ENCODE data around the gene EIF2D.

EIF2D gene

DNA sequence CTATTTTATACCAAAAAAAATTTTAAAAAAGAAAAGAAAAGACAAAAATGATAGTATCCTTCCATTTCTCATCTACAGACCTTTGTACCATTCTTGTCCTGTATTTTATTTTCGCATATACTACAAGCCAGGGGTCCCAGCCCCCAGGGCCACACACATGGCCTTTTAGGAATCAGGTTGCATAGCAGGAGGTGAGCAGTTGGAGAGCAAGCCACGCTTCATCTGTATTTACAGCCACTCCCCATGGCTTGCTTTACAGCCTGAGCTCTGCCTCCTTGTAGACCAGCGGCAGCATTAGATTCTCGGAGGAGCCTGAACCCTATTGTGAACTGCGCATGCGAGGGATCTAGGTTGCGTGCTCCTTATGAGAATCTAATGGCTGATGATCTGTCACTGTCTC is 65.2 kb downstream of the EIF2D start:
- no peak for DNase-seq
- TF ChIP-seq, protein P1, sequence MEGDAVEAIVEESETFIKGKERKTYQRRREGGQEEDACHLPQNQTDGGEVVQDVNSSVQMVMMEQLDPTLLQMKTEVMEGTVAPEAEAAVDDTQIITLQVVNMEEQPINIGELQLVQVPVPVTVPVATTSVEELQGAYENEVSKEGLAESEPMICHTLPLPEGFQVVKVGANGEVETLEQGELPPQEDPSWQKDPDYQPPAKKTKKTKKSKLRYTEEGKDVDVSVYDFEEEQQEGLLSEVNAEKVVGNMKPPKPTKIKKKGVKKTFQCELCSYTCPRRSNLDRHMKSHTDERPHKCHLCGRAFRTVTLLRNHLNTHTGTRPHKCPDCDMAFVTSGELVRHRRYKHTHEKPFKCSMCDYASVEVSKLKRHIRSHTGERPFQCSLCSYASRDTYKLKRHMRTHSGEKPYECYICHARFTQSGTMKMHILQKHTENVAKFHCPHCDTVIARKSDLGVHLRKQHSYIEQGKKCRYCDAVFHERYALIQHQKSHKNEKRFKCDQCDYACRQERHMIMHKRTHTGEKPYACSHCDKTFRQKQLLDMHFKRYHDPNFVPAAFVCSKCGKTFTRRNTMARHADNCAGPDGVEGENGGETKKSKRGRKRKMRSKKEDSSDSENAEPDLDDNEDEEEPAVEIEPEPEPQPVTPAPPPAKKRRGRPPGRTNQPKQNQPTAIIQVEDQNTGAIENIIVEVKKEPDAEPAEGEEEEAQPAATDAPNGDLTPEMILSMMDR (IDR thresholded peaks at IDR 0.05), result no peak
- Mint-ChIP-seq H3K27ac (no peak overlapping the region), H3K4me3 (no peak overlapping the region), H3K9me3 (peaks cover 4% of the 10 kb centered on the region), H3K27me3 (ENCODE audit: low read depth, poor library complexity) (peaks cover 11% of the 10 kb centered on the region), H3K36me3 (ENCODE audit: low read depth) (no peaks in the 10 kb centered on the region), H3K4me1 (peaks cover 18% of the 10 kb centered on the region)

DNA sequence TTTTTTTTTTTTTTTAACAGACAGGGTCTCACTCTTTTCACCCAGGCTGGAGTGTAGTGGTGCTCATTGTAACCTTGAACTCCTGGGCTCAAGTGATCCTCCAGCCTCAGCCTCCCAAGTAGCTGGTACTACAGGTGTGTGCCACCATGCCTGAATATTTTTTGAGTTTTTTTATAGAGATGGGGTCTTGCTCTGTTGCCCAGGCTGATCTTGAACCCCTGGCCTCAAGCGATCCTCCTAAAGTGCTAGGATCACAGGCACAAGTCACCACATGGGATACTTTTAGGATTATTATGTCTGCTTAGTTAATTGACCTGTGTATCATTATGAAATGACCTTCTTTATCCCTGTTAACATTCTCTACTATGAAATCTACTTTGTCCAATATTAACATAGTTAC is 66.9 kb downstream of the EIF2D start:
- Mint-ChIP-seq H3K4me3 (no peak overlapping the region), H3K27me3 (ENCODE audit: low read depth, poor library complexity) (peaks cover 12% of the 10 kb centered on the region), H3K27ac (no peak overlapping the region), H3K9me3 (peaks cover 4% of the 10 kb centered on the region), H3K36me3 (ENCODE audit: low read depth) (no peaks in the 10 kb centered on the region), H3K4me1 (peaks cover 22% of the 10 kb centered on the region)
- TF ChIP-seq, protein P1 (IDR thresholded peaks at IDR 0.05), result no peak
- no peak for DNase-seq

DNA sequence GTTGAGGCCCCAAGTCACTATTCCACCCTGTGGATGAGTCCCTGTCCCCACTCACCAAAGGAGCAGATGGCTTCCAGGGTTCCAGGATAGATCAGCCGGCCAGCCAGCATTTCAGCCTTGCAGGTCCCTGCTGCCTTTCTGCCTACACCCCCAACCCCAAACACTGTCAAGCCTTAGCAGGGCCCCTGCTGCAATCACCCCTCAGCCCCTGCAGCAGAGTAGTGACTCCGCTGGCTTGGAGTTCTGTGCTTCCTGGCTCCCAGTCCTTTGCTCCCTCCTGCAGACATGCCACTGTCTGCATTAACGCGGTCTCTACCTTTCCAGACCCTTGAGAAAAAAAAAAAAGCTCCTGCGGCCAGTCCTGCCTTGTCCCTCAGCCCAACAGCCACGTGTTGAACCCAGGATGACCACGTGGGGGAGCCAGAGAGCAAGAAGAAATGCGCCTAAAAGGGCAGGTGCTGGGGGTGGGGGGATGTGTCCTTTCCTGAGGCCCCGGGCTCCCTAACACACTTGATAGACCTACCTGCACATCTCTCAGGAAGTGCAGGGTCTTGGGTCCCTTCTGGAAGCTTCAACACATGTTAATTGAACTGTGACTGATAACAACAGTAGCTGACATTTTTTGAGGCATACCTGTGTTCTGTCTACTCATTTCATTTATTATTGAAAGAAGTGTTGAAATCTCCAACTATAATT is 67.6 kb downstream of the EIF2D start:
- Mint-ChIP-seq H3K27ac (no peak overlapping the region), H3K4me3 (no peak overlapping the region), H3K4me1 (peaks cover 22% of the 10 kb centered on the region), H3K9me3 (peaks cover 4% of the 10 kb centered on the region), H3K27me3 (ENCODE audit: low read depth, poor library complexity) (peaks cover 12% of the 10 kb centered on the region), H3K36me3 (ENCODE audit: low read depth) (no peaks in the 10 kb centered on the region)
- TF ChIP-seq, protein P1 (IDR thresholded peaks at IDR 0.05), result peak; percentile 86
- peak; percentile 91 for DNase-seq
